Activated T-helper 17 cell treated with anti-CD3 and anti-CD28 coated beads, Interleukin-2, amount 50 U/mL, for 72 hours (primary cell): ENCODE measurements around the gene ASCC3. TPM values are rescaled to one million over a fixed set of nuclear protein-coding genes. Genes with fewer than 3 reads are reported as not detected.
"Not testable (repeated sequence)": the region's sequence is repeated elsewhere in the genome, so short reads cannot be mapped to it uniquely, and the experiment has no call there.

Experiments
- ATAC-seq: fragments of 150-1000 bp; cut with Tn5 transposase; replicated peaks from 2 replicates; pipeline ENCODE4 v1.10.0; 2021; ENCODE audit warnings: mild to moderate bottlenecking, moderate library complexity
- H3K27ac Mint-ChIP-seq: one replicate; pipeline ENCODE4 v1.8.0; 2022; ENCODE audit warnings: mixed read lengths
- H3K27me3 Mint-ChIP-seq: one replicate; pipeline ENCODE4 v1.8.0; 2022; ENCODE audit warnings: mixed read lengths
- H3K36me3 Mint-ChIP-seq: one replicate; pipeline ENCODE4 v1.8.0; 2022; ENCODE audit warnings: low read depth, mild to moderate bottlenecking, mixed read lengths
- H3K4me1 Mint-ChIP-seq: one replicate; pipeline ENCODE4 v1.8.0; 2022; ENCODE audit warnings: mixed read lengths
- H3K4me3 Mint-ChIP-seq: one replicate; pipeline ENCODE4 v1.8.0; 2022; ENCODE audit warnings: mild to moderate bottlenecking, mixed read lengths
- H3K9me3 Mint-ChIP-seq: one replicate; pipeline ENCODE4 v1.8.0; 2022; ENCODE audit warnings: mixed read lengths
- total RNA-seq, 2 donors: library from RNA; stranded (reverse); gene quantifications; one replicate each; pipeline ENCODE4 v1.2.3, GENCODE V29; 2022

The ASCC3 gene
- total RNA-seq, 2 donors from 2014 or later = 58.0 to 87.2 TPM

DNA sequence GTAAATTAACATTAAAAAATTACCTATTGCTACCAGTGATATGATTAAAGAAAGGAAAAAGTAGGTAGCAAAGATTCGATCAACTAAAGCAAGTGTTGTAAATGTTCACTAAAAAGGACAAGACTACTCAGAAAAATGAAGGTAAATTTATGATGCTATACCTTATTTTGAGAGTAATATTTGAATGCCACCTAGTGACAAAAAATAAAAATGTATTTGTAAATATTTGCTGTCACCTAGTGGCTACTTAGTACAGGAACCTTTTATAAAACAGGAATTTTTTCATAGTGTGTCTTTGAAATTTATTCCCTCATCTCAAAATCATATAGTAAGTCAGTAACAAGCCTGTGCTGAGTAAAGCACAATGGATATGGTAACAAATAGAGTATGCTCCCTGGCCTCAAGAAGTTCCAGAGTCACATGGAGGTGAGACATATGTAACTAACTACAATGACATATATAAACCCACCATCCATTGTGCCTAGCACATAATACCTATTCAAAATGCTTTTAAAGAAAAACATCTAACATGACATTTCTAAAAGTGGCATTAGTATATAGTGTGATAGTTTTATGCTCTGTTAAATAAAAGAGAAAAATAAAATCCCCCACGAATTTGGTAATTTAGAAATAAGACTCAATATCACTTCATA lies 223.3 kb downstream of the ASCC3 start:
- no peak for ATAC-seq
- H3K9me3 Mint-ChIP-seq = no peaks in the 10 kb centered on the region
- peaks cover 44% of the 10 kb centered on the region for H3K36me3 Mint-ChIP-seq
- H3K27me3 Mint-ChIP-seq = no peaks in the 10 kb centered on the region
- H3K4me1 Mint-ChIP-seq = no peaks in the 10 kb centered on the region
- H3K4me3 Mint-ChIP-seq = no peak overlapping the region
- H3K27ac Mint-ChIP-seq = no peak overlapping the region

DNA sequence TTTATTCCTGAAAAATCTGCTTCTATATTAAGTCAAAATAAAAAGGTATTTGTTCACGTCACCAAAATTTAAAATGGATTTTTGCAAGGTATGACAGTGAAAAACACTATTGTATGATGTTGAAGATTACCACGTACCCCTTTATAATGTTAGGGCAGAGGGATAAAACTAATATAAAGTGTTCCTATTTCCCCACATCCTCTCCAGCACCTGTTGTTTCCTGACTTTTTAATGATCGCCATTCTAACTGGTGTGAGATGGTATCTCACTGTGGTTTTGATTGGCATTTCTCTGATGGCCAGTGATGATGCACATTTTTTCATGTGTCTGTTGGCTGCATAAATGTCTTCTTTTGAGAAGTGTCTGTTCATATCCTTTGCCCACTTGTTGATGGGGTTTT lies 240.0 kb downstream of the ASCC3 start:
- not testable (repeated sequence) for H3K4me3 Mint-ChIP-seq, H3K4me1 Mint-ChIP-seq, H3K9me3 Mint-ChIP-seq, ATAC-seq, H3K27ac Mint-ChIP-seq, H3K27me3 Mint-ChIP-seq
- H3K36me3 Mint-ChIP-seq = peaks cover 73% of the 10 kb centered on the region

DNA sequence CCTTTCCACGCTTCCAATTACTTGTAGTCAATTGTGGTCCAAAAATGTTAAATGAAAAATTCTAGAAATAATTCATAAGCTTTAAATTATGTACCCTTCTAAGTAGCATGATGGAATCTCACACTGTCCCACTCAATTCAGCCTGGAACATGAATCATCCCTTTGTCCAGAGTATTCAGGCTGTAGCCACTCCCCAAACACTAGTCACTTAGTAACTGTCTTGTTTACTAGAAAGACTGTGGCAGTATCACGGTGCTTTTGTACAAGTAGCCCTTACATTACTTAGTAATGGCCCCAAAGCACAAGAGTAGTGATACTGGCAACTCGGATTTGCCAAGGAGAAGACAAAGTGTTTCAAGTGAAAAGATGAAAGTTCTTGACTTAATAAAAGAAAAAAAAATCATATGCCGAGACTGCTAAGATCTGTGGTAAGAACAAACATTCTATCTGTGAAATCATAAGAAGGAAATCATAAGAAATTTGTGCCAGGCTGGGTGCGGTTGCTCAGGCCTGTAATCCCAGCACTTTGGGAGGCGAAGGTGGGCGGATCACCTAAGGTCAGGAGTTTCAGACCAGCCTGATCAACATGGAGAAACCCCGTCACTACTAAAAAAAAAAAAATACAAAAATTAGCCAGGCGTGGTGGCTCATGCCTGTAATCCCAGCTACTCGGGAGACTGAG lies 247.9 kb downstream of the ASCC3 start:
- peaks cover 41% of the 10 kb centered on the region for H3K36me3 Mint-ChIP-seq
- peak overlapping the region; percentile 29 for H3K27ac Mint-ChIP-seq
- no peaks in the 10 kb centered on the region for H3K27me3 Mint-ChIP-seq
- H3K4me1 Mint-ChIP-seq = no peaks in the 10 kb centered on the region
- H3K9me3 Mint-ChIP-seq = no peaks in the 10 kb centered on the region
- no peak for ATAC-seq
- no peak overlapping the region for H3K4me3 Mint-ChIP-seq

DNA sequence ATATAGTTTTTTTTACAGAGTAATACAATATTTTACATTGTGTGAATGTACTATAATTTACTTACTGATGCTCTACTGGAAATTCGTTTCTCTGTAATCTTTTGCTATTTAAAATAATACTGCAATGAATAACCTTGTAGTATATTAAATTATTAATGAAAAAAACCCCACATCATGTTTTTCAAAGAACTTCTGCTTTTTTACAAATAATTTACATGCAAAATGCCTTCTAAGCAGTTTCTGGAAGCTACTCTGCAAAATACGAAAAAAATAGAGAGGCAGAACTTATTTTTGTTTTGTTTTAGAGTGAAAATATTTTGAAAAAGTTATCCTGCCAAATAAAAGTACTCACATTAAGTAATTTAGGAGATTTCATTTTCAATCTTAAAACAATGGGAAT lies 250.6 kb downstream of the ASCC3 start:
- H3K36me3 Mint-ChIP-seq = peaks cover 38% of the 10 kb centered on the region
- no peak overlapping the region for H3K27ac Mint-ChIP-seq
- no peak for ATAC-seq
- H3K4me1 Mint-ChIP-seq = no peaks in the 10 kb centered on the region
- no peaks in the 10 kb centered on the region for H3K9me3 Mint-ChIP-seq
- H3K27me3 Mint-ChIP-seq = no peaks in the 10 kb centered on the region
- no peak overlapping the region for H3K4me3 Mint-ChIP-seq

DNA sequence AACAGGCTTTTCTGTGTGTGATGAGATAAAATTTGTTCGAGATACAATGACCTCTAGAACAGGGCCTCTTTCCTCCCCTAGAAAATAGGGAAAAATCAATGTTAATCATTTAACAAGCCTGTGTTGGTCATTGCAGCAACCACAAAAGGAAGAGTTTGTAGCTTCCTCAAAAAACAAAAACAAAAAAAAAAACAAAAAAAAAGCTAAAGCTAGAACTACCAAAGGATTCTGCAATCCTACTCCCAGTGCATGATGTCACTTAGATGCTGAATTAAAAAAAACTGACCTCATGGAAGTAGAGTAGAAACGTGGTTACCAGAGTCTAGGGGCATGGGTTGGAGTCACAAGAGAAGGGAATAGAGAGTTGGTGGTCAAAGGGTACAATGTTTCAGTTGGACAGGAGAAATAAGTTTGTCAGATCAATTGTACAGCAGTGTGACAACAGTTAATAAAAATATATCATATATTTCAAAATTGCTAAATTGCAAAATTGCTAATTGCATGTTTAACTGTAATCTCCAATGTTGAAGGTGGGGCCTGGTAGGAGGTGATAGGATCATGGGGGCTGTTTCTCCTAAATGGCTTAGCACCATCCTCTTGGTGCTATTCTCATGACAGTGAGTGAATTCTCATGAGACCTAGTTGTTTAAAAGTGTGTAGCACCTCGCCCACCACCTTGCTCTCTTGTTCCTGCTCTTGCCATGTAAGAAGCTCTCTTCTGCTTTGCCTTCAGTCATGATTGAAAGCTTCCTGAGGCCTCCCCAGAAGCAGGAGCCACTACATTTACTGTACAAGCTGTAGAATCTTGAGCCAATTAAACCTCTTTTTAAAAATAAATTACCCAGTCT lies 253.0 kb downstream of the ASCC3 start:
- H3K4me1 Mint-ChIP-seq = no peaks in the 10 kb centered on the region
- ATAC-seq = no peak
- no peaks in the 10 kb centered on the region for H3K27me3 Mint-ChIP-seq
- H3K4me3 Mint-ChIP-seq = no peak overlapping the region
- H3K27ac Mint-ChIP-seq = no peak overlapping the region
- no peaks in the 10 kb centered on the region for H3K9me3 Mint-ChIP-seq
- H3K36me3 Mint-ChIP-seq = peaks cover 48% of the 10 kb centered on the region

DNA sequence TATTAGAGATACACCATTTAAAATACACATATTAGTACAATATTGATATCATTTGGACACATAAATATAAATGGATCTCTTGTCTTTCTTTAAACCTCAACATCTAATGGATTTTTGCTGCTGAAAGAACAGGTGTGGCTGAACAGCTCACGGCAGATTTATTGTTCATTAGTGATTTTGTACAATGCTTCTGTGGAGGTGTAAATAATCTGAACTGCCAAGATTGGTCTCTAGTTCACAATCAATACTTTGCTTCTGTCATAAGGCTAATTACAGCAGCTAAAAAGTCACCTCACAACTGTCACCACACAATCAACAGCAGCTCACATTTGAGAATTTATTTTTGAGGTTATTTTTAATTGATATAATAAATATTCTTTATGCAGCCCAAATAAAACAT lies 254.4 kb downstream of the ASCC3 start:
- Mint-ChIP-seq H3K9me3 (peaks cover under 1% of the 10 kb centered on the region), H3K4me3 (no peak overlapping the region), H3K36me3 (peaks cover 58% of the 10 kb centered on the region), H3K27ac (no peak overlapping the region), H3K27me3 (no peaks in the 10 kb centered on the region), H3K4me1 (no peaks in the 10 kb centered on the region)
- ATAC-seq = no peak

DNA sequence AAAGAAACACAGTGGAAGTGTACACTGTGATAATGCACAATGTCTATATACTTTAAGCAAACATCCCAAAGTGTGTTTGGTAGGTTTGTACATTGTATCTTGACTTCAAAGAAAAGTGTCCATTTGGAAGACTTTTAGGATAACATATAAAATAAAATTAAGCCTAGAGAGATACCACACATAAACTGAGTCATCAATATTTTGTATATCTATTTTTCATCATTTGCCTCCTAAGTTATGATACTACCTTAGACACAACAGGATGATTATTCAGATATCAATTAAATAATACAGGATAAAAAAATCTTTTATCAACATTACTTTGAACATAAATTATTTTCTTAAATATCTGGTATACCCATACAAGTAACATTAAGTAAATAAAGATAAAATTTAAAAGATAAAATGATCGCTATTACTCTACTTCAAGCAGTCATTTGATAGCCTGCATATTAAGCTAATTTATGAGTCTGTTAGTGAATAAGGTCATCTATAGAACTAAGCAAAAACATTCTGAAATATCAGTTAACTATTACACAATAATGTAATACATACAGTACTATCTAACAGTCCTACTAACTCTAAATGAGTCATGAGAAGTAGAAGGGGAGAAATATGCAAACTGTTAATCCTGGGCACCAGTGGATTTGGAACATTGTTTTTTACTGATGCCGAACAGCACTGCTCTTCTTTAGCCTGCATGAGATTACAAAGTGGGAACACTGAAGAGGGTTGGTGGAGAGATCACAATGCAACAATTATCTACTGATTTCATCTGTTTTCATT lies 258.0 kb downstream of the ASCC3 start:
- ATAC-seq = no peak
- H3K27ac Mint-ChIP-seq = no peak overlapping the region
- H3K36me3 Mint-ChIP-seq = peaks cover 68% of the 10 kb centered on the region
- no peaks in the 10 kb centered on the region for H3K4me1 Mint-ChIP-seq
- H3K4me3 Mint-ChIP-seq = no peak overlapping the region
- H3K9me3 Mint-ChIP-seq = peaks cover 3% of the 10 kb centered on the region
- H3K27me3 Mint-ChIP-seq = no peaks in the 10 kb centered on the region

DNA sequence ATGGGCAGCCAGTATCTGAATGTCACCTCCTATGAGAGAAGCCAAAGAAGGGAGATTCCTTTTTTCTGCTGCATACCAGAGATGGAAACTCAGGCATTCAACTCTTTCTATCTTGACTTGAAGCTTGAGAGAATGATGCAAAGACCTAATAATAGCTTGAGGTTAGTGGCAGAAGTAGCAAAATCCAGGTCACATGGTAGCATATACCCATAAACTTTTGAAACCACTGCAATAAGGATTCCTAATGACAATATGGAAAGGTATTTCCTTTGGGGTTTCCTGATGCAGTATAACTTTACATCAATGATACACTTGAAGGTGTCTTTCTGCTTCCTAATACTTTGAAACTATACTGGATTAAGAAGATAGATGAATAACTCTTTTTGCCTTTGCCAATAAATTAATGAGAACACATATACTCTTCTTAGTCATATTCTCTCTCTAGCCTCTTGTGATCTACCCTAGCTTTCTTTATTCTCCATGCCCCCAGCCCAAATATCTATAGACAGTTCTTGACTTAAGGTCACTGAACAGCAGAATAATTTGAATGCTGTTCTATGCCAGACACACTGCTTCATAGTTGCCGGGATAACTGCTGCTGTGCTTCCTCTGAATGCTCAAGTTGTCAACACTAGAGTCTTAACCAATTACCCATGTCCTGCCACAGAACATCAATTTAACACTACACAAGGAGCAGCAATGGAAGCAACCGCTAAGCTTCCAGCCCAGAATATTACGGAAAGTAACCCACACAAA lies 260.9 kb downstream of the ASCC3 start:
- peaks cover 3% of the 10 kb centered on the region for H3K9me3 Mint-ChIP-seq

DNA sequence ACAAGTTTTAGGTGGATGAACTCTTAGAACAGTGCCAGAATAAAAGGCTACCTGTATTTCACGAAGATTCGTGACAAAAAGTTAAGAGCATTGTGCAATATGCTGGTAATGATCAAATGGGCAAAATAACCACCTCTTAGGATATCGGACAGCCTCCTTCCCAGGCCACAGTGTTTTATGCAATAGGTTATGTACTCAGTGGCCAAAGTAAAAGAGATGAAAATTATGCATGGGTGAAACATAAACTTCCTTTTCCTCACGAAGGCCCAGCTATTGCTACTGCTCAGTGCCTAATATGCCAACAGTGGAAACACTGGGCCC lies 262.8 kb downstream of the ASCC3 start:
- Mint-ChIP-seq H3K9me3 (peaks cover 3% of the 10 kb centered on the region), H3K27me3 (no peaks in the 10 kb centered on the region), H3K36me3 (peaks cover 55% of the 10 kb centered on the region), H3K27ac (no peak overlapping the region), H3K4me1 (no peaks in the 10 kb centered on the region), H3K4me3 (no peak overlapping the region)
- no peak for ATAC-seq

More for the DNA sequence above, 260.9 kb downstream of the ASCC3 start:
- no peaks in the 10 kb centered on the region for H3K27me3 Mint-ChIP-seq
- no peaks in the 10 kb centered on the region for H3K4me1 Mint-ChIP-seq
- no peak overlapping the region for H3K4me3 Mint-ChIP-seq
- no peak overlapping the region for H3K27ac Mint-ChIP-seq
- no peak for ATAC-seq
- peaks cover 67% of the 10 kb centered on the region for H3K36me3 Mint-ChIP-seq

DNA sequence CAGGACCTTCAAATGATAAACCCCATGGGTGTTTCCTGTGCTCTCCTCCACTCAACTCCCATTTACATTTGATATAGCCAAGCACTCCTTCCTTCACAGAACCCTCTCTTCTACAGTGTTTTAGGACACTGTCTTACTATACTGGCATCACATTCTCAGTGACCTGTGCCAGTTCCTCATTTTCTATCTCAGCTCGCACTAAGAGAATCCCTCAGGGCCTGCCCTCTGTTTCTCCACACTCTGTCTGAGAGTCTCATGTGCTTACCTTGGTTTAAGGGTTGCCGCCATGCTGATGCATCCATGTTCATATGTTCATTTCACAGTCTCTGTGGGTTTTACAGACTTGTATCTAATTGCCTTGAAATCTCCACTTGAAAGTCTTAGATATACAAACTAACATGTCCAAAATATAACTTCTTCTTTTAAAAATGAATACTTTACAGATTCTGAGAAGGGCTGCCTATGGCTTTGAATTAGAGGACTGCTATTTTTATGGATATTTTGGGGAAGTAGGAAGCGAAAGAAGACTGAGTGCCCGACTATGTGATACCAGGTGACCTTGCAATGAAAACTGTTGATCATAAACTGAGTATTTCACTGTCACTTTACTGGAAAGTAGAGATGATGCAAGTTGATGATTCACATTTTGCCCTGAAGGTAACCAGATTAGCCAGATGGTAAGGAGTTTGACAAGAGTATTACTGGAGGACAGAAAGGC lies 263.3 kb downstream of the ASCC3 start:
- Mint-ChIP-seq H3K9me3 (peaks cover 3% of the 10 kb centered on the region), H3K27ac (no peak overlapping the region), H3K4me3 (no peak overlapping the region), H3K27me3 (no peaks in the 10 kb centered on the region), H3K4me1 (no peaks in the 10 kb centered on the region), H3K36me3 (peaks cover 51% of the 10 kb centered on the region)
- no peak for ATAC-seq

DNA sequence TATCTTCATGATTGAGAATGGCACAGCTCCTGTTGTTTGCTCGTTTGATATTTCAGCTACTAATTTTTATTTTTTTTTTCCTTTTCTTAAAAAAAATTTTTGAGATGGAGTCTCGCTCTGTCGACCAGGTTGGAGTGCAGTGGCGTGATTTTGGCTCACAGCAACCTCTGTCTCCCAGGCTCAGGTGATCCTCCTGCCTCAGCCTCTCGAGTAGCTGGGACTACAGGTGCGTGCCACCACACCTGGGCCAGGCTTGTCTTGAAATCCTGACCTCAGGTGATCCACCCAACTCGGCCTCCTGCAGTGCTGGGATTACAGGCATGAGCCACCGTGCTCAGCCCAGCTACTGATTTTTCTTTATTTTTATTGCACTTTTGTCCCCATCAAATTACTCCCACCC lies 266.2 kb downstream of the ASCC3 start:
- Mint-ChIP-seq H3K36me3 (peaks cover 27% of the 10 kb centered on the region), H3K9me3 (no peaks in the 10 kb centered on the region), H3K27me3 (no peaks in the 10 kb centered on the region), H3K4me3 (no peak overlapping the region), H3K27ac (no peak overlapping the region), H3K4me1 (no peaks in the 10 kb centered on the region)
- ATAC-seq = no peak

DNA sequence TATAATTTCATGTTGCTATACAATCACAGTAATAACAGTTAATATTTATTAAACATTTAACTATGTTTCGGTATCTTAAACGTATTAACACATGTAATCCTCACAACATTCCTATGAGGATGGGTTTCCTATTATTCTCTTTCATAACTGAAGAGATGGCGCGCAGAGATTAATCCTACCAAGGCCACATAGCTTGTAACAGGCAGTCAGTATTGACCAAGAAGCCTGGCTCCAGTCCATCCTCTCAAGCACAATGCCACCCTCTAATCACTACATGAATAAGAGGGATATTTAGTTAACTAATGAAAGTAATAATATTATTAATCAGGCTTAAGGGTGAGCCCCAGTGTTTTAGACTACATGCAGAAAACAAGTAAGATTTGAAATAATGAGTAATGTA lies 266.7 kb downstream of the ASCC3 start:
- no peaks in the 10 kb centered on the region for H3K27me3 Mint-ChIP-seq
- no peaks in the 10 kb centered on the region for H3K9me3 Mint-ChIP-seq
- ATAC-seq = no peak
- no peaks in the 10 kb centered on the region for H3K4me1 Mint-ChIP-seq
- no peak overlapping the region for H3K4me3 Mint-ChIP-seq
- H3K27ac Mint-ChIP-seq = no peak overlapping the region
- H3K36me3 Mint-ChIP-seq = peaks cover 27% of the 10 kb centered on the region

DNA sequence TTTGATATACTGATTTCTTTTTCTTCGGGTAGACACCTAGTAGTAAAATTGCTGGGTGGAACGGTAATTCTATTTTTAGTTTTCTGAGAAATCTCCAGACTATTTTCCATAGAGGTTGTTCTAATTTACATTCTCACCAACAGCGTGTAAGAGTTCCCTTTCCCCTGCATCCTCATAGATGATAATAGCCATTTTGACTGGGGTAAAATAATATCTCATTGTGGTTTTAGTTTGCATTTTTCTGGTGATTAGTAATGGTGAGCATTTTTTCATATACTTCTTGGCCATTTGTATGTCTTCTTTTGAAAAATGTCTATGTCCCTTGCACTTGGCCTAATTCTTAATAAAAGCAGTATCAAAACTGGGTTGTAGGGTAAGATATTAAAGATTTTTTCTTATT lies 267.5 kb downstream of the ASCC3 start:
- no peaks in the 10 kb centered on the region for H3K9me3 Mint-ChIP-seq
- no peak for ATAC-seq
- no peaks in the 10 kb centered on the region for H3K4me1 Mint-ChIP-seq
- H3K27me3 Mint-ChIP-seq = no peaks in the 10 kb centered on the region
- H3K36me3 Mint-ChIP-seq = peaks cover 27% of the 10 kb centered on the region
- no peak overlapping the region for H3K27ac Mint-ChIP-seq
- no peak overlapping the region for H3K4me3 Mint-ChIP-seq
